K562 (cell line): Measurements from ENCODE around the gene TSGA10IP. TPM values are rescaled to one million over a fixed set of nuclear protein-coding genes. Genes with fewer than 3 reads are reported as not detected.

Source experiments
- ELF1 ChIP-seq: fragments of 200-800 bp; sonication (Bioruptor generic); IDR thresholded peaks from 2 replicates; pipeline ENCODE4 v1.6.1; 2016; ENCODE audit warnings: missing genetic modification characterization, missing compliant biosample characterization
- ELF2 ChIP-seq: fragments of 250-450 bp; sonication (Bioruptor Pico); IDR thresholded peaks from 2 replicates; pipeline ENCODE4 v1.5.0; 2021; ENCODE audit warnings: mild to moderate bottlenecking
- FUS ChIP-seq: fragments of 200-400 bp; formaldehyde crosslinking; optimal IDR thresholded peaks from 2 replicates; pipeline ENCODE3; 2017; ENCODE audit warnings: low read depth, low read length
- KDM4B ChIP-seq, 2 experiments: fragments of 450-650 bp in 1 of 2; sonication (generic) in 1 of 2; IDR thresholded peaks; 2 replicates each; pipeline ENCODE4 v1.6.1; 2016 to 2017; ENCODE audit warnings: borderline replicate concordance in 2 of 2, antibody characterized with exemption in 1 of 2, low read depth in 1 of 2, mild to moderate bottlenecking in 1 of 2
- NEUROD1 ChIP-seq: fragments of 150-350 bp; IDR thresholded peaks from 2 replicates; pipeline ENCODE4 v1.6.1; 2014; ENCODE audit warnings: borderline replicate concordance, low read length, low read depth; ENCODE audit not compliant: partially characterized antibody
- PHB2 ChIP-seq: fragments of 450-650 bp; IDR thresholded peaks from 2 replicates; pipeline ENCODE4 v1.6.1; 2017; ENCODE audit warnings: low read depth
- POLR2AphosphoS5 ChIP-seq: IDR thresholded peaks from 2 replicates; pipeline ENCODE4 v1.6.1; 2011; ENCODE audit warnings: mild to moderate bottlenecking, low read depth, low read length, moderate library complexity; ENCODE audit not compliant: control insufficient read depth, insufficient read depth
- POLR2H ChIP-seq: IDR thresholded peaks from 2 replicates; pipeline ENCODE4 v1.6.1; 2016; ENCODE audit warnings: missing genetic modification characterization, low read depth, mild to moderate bottlenecking, control low read depth, missing compliant biosample characterization, moderate library complexity
- RREB1 ChIP-seq: fragments of 250-450 bp; sonication (Bioruptor Pico); IDR thresholded peaks from 2 replicates; pipeline ENCODE4 v1.4.0; 2020
- TCF15 ChIP-seq: fragments of 250-450 bp; sonication (Bioruptor Pico); IDR thresholded peaks from 2 replicates; pipeline ENCODE4 v1.8.0; 2022; ENCODE audit warnings: moderate library complexity, mild to moderate bottlenecking, inconsistent platforms
- TFAP4 ChIP-seq: sonication (generic); formaldehyde crosslinking; IDR thresholded peaks from 2 replicates; pipeline ENCODE4 v1.8.0; 2022; ENCODE audit warnings: missing genetic modification reagents, mild to moderate bottlenecking, moderate library complexity, borderline replicate concordance
- ZBTB17 ChIP-seq: fragments of 450-650 bp; formaldehyde crosslinking; IDR thresholded peaks from 2 replicates; pipeline ENCODE4 v1.4.0; 2020; ENCODE audit warnings: mild to moderate bottlenecking
- ZBTB2 ChIP-seq: fragments of 450-650 bp; IDR thresholded peaks from 2 replicates; pipeline ENCODE4 v1.6.1; 2016; ENCODE audit warnings: antibody characterized with exemption
- ZNF121 ChIP-seq: sonication (generic); formaldehyde crosslinking; conservative IDR thresholded peaks from 2 replicates; pipeline ENCODE4 v1.8.0; 2022; ENCODE audit warnings: missing genetic modification reagents
- ZNF212 ChIP-seq: fragments of 450-650 bp; formaldehyde crosslinking; IDR thresholded peaks from 2 replicates; pipeline ENCODE4 v1.4.0; 2020; ENCODE audit warnings: mild to moderate bottlenecking
- ZNF449 ChIP-seq: fragments of 250-450 bp; sonication (Bioruptor Pico); IDR thresholded peaks from 2 replicates; pipeline ENCODE4 v1.8.0; 2022; ENCODE audit warnings: moderate library complexity, mild to moderate bottlenecking, inconsistent platforms
- polyA plus RNA-seq, 8 experiments: library from polyadenylated mRNA; depleted of rRNA in 4 of 8; stranded (reverse) in 5 of 8; unstranded in 3 of 8; fragments of >200 nt; fragmentation: Nextera tagmentation in 2 of 8; fragmentation: Illumina TruSeq in 1 of 8; extraction: Ambion mirVana in 2 of 8; extraction: Trizol in 1 of 8; gene quantifications; 2 replicates each; pipeline versions ENCODE4 v1.2.1 to v1.2.3, GENCODE V29; 2011 to 2014; ENCODE audit warnings: inconsistent platforms in 1 of 8, missing spikeins in 1 of 8
- total RNA-seq, 7 experiments: library from RNA; depleted of rRNA in 6 of 7; stranded (reverse); fragments of >200 nt in 6 of 7; fragmentation: Illumina TruSeq in 2 of 7; extraction: Trizol in 2 of 7; gene quantifications; 2 replicates each; pipeline versions ENCODE4 v1.2.1 to v1.2.3, GENCODE V29; 2011 to 2021; ENCODE audit warnings: low replicate concordance in 1 of 7

Gene TSGA10IP
- total and polyA plus RNA-seq, 9 of the 15 experiments (the other 6 are each of a cell fraction or from before 2014, with no cell fraction given), result not detected

- peak; percentile 86 for TF ChIP-seq POLR2AphosphoS5
- TF ChIP-seq POLR2H (tag), result peak; percentile 93
- peak; percentile 93 for TF ChIP-seq ZBTB17 (CRISPR knock-in tag)
- TF ChIP-seq PHB2, result peak; percentile 37; the same call in 1 of the 2 replicates
- peak; percentile 91 for TF ChIP-seq ELF2 (CRISPR knock-in tag)
- no peak for TF ChIP-seq NEUROD1
- no peak for TF ChIP-seq ZNF212 (CRISPR knock-in tag)
- TF ChIP-seq RREB1 (CRISPR knock-in tag), result peak; percentile 66
- peak; percentile 97 for TF ChIP-seq ZBTB2
- TF ChIP-seq TCF15, result no peak; the same call in 1 of the 2 replicates
- peak; percentile 99 for TF ChIP-seq ELF1
- TF ChIP-seq FUS, result peak; percentile 53
- no peak; the same call in 1 of the 2 replicates for TF ChIP-seq ZNF121
- TF ChIP-seq ZNF449 (CRISPR knock-in tag), result 0 out of 2 replicates have a peak, but pooled peaks have one; percentile 46
- TF ChIP-seq KDM4B (IDR thresholded peaks at IDR 0.05; ENCODE audit: borderline replicate concordance in 2 of 2, low read depth in 1 of 2), result peak in 1 of 2 experiments; percentile 93; a peak in 1 of 4 replicates
- TF ChIP-seq TFAP4 (CRISPR knock-in tag), result peak; percentile 92
Observed at GRCh38 chr11:65961267-65962140, 16.2 kb downstream of the TSGA10IP start, which contains the start of gene SART1 (continued).
